ENCODE results near the gene PADI4. TPM values are rescaled to one million over a fixed set of nuclear protein-coding genes. Genes with fewer than 3 reads are reported as not detected.

PADI4 gene
- total and polyA plus RNA-seq, 3 donors from 2014 or later = 0.16 to 0.32 TPM; not detected in 1

- H3K27me3 ChIP-seq = no peaks in the 10 kb centered on the region
- no peaks in the 10 kb centered on the region for H3K4me1 ChIP-seq
- no peak overlapping the region for H3K4me3 ChIP-seq
- no peak overlapping the region for H3K27ac ChIP-seq
- no peaks in the 10 kb centered on the region for H3K9me3 ChIP-seq
- no peak for TF ChIP-seq POLR2A (IDR thresholded peaks at IDR 0.05)
- no peak for TF ChIP-seq CTCF (IDR thresholded peaks at IDR 0.05)
- DNase-seq = no peak
- intact Hi-C loops (cut with DNase I; ENCODE audit: low total_unique reads) = no loop called here
- WGBS, 2 donors = 83 to 89% methylated on average over 9 to 12 of the region's 12 CpGs
- no peaks in the 10 kb centered on the region for H3K36me3 ChIP-seq (ENCODE audit: low read depth, missing control alignments)
Measured at GRCh38 chr1:17363351-17363750, 55.4 kb downstream of the PADI4 start.

DNA sequence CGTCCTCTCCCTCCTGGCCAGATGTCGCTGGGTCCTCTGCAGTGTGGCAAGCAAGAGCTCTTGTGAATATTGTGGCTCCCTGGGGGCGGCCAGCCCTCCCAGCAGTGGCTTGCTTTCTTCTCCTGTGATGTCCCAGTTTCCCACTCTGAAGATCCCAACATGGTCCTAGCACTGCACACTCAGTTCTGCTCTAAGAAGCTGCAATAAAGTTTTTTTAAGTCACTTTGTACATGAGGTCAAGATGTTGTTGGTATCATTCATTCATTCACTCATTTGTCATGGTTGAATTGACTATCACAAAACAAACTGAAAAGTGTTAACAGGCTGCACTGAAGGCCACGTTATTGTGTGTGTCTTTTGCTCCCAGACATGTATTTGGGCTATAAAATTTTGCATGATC, 55.8 kb downstream of the PADI4 start:
- WGBS, 2 donors = 87 to 93% methylated on average over 4 of the region's 4 CpGs
- H3K27ac ChIP-seq = no peak overlapping the region
- no peaks in the 10 kb centered on the region for H3K4me1 ChIP-seq
- no peaks in the 10 kb centered on the region for H3K27me3 ChIP-seq
- TF ChIP-seq CTCF (IDR thresholded peaks at IDR 0.05) (no peak), POLR2A (IDR thresholded peaks at IDR 0.05) (no peak)
- H3K36me3 ChIP-seq (ENCODE audit: low read depth, missing control alignments) = no peaks in the 10 kb centered on the region
- no peak overlapping the region for H3K4me3 ChIP-seq
- no peaks in the 10 kb centered on the region for H3K9me3 ChIP-seq
- intact Hi-C loops (cut with DNase I; ENCODE audit: low total_unique reads) = no loop called here
- no peak for DNase-seq

GRCh38 chr1:17365293-17365692, 57.3 kb downstream of the PADI4 start:
- WGBS, 2 donors = 78 to 82% methylated on average over 3 of the region's 3 CpGs
- Histone ChIP-seq H3K27me3 (no peaks in the 10 kb centered on the region), H3K27ac (no peak overlapping the region), H3K36me3 (ENCODE audit: low read depth, missing control alignments) (no peaks in the 10 kb centered on the region), H3K4me3 (no peak overlapping the region), H3K4me1 (no peaks in the 10 kb centered on the region), H3K9me3 (no peaks in the 10 kb centered on the region)
- DNase-seq = no peak
- no peak for TF ChIP-seq POLR2A (IDR thresholded peaks at IDR 0.05)
- no peak for TF ChIP-seq CTCF (IDR thresholded peaks at IDR 0.05)
- intact Hi-C loops (cut with DNase I; ENCODE audit: low total_unique reads) = no loop called here

- Histone ChIP-seq H3K4me3 (no peak overlapping the region), H3K27ac (no peak overlapping the region), H3K27me3 (no peaks in the 10 kb centered on the region), H3K4me1 (no peaks in the 10 kb centered on the region), H3K9me3 (no peaks in the 10 kb centered on the region), H3K36me3 (ENCODE audit: low read depth, missing control alignments) (no peaks in the 10 kb centered on the region)
- TF ChIP-seq CTCF (IDR thresholded peaks at IDR 0.05) = no peak
- TF ChIP-seq POLR2A (IDR thresholded peaks at IDR 0.05) = no peak
- intact Hi-C loops (cut with DNase I; ENCODE audit: low total_unique reads) = no loop called here
- no peak for DNase-seq
- WGBS, 2 donors = 87% methylated on average over 5 to 9 of the region's 9 CpGs
Measured at GRCh38 chr1:17369466-17369865, 61.5 kb downstream of the PADI4 start.

DNA sequence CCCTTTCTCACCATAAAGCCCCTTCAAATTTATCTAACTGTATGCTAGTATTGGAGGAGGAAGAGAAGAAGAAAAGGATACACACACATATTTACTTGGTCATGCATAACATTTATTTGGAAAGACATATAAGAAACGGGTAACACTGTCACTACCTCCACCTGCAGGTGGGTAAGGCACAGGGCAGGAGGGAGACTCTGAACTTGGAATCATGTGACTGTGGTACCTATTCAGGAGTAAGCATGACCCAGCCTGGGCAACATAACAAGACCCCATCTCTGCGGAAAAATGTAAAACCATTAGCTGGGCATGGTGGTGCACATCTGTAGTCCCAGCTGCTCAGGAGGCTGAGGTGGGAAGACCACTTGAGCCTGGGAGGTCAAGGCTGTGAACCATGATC, 62.6 kb downstream of the PADI4 start:
- no peak for TF ChIP-seq POLR2A (IDR thresholded peaks at IDR 0.05)
- no peak for TF ChIP-seq CTCF (IDR thresholded peaks at IDR 0.05)
- DNase-seq = no peak
- H3K36me3 ChIP-seq (ENCODE audit: low read depth, missing control alignments) = no peaks in the 10 kb centered on the region
- intact Hi-C loops (cut with DNase I; ENCODE audit: low total_unique reads) = no loop called here
- no peaks in the 10 kb centered on the region for H3K27me3 ChIP-seq
- no peaks in the 10 kb centered on the region for H3K4me1 ChIP-seq
- H3K9me3 ChIP-seq = no peaks in the 10 kb centered on the region
- H3K4me3 ChIP-seq = no peak overlapping the region
- 69 to 80% methylated on average over 2 of the region's 2 CpGs for WGBS, 2 donors
- H3K27ac ChIP-seq = no peak overlapping the region

Data from testis (tissue), 3 donors.